GM18502 (cell line): ENCODE data around the gene NEU4.
"Not testable (repeated sequence)": the region's sequence is repeated elsewhere in the genome, so short reads cannot be mapped to it uniquely, and the experiment has no call there.

Experiments
- ATAC-seq: cut with Tn5 transposase; IDR thresholded peaks from one replicate; pipeline ENCODE4 v1.9.1; 2021; ENCODE audit warnings: mild to moderate bottlenecking; ENCODE audit not compliant: unreplicated experiment, poor library complexity

Gene NEU4

DNA sequence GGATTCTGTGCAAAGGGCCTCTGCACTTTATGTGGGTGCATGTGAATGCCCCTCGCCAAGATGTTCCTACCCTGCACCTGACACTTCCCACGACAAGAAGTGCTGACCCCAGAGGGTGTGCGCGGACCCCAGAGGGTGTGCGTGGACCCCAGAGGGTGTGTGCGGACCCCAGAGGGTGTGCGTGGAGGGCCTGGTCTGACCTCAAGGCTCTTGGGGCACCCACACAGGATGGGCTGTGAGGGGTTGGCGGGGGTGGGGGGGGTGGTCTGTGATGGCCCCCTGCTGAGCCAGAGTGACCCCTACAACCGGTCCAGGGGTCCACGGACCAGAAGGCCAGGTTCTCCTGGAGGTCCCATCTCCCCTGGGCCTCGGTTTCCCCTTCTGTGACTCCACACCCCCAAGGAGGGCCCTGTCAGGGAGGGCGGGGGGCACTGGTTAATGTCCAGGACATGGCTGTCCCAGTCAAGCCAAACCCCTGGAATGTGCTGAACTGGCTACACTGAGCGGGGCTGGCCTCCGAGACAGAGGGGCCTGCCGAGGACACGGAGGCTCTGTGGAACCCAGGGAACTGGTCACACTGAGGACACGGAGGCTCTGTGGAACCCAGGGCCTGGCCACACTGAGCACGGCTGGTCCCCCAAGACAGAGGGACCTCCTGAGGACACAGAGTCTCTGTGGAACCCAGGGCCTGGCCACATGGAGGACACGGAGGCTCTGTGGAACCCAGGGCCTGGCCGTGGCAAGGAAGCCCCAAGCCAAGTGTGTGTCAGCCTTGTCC lies 3.1 kb downstream of the NEU4 start:
- ATAC-seq = no peak

DNA sequence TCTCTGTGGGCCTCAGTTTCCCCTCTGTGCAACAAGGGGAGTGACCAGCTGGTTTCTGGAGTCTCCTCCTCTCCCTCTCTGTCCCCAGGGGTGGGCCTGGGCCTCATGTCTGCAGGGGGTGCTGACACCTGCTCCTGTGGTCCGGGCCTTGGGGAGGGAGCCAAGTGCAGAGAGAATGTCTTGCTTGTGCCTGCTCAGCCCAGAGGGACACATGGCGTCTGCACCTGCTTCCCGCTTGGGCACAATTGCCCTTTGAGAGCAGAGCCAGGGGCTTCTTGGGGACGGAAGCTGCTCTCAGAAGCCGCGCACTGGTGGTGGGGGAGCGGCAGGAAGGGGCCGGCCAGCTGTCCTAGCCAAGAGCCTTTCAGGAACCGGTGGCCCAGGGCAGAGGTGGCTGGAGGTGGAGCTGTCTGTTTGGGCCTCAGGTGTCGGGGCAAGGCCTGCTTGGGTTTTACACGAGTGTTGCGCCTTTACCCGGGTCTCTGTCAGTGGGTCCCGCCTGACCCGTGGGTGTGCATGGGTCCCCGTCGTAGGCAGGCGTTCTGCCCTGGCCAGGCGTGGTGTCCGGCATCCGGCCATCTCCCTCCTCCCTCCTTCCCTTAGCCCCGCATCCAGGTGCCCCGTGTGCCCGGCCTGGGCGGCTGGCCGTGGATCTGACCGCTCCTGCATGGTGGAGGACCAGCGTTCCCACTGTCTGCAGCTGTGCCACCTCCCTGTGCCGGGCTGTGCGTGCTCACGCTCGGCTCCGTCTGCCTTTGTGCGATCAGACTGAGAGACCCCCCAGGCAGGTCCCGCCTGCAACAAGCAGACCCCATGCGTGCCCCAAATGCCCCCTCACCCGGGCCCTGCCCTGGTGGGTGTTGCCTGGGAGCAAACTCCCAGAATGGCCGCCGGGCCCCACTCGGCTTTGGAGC lies 4.0 kb downstream of the NEU4 start:
- no peak for ATAC-seq

DNA sequence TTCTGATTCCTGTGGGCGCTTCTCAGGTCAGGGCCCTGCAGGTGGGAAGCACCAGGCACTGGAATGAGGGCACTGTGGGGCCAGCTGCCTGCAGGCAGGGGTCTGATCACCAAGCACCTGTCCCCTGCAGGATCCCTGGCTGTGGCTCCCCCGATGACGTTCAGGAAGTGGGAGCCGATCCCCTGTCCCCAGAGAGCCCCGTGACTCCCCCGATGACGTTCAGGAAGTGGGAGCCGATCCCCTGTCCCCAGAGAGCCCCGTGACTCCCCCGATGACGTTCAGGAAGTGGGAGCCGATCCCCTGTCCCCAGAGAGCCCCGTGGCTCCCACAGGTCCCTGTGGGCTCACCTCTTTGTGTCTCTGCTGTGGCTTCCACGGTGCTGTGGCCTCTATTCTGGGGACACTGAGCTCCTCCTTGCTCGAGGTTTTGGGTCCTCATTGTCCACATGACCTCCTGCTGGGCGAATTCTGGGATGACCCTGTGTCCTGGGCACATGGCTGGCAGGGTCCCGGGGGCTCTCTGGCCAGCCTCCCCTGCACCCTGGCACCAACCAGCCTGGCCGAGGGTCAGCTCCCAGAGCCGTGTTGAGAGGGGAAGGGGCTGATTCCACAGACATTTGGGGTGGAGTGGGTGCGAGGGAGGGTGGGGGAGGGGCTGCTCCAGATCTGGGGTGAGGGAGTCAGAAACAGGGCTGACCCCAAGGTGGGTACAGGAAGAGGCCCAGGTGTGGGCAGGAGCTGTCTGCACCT lies 4.8 kb downstream of the NEU4 start:
- no peak for ATAC-seq

DNA sequence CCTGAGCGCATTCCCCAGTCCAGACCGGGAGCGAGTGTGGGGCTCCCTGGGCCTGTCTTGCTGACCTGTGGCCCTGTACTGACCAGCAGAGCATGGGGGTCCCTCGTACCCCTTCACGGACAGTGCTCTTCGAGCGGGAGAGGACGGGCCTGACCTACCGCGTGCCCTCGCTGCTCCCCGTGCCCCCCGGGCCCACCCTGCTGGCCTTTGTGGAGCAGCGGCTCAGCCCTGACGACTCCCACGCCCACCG lies 5.3 kb downstream of the NEU4 start:
- no peak for ATAC-seq

DNA sequence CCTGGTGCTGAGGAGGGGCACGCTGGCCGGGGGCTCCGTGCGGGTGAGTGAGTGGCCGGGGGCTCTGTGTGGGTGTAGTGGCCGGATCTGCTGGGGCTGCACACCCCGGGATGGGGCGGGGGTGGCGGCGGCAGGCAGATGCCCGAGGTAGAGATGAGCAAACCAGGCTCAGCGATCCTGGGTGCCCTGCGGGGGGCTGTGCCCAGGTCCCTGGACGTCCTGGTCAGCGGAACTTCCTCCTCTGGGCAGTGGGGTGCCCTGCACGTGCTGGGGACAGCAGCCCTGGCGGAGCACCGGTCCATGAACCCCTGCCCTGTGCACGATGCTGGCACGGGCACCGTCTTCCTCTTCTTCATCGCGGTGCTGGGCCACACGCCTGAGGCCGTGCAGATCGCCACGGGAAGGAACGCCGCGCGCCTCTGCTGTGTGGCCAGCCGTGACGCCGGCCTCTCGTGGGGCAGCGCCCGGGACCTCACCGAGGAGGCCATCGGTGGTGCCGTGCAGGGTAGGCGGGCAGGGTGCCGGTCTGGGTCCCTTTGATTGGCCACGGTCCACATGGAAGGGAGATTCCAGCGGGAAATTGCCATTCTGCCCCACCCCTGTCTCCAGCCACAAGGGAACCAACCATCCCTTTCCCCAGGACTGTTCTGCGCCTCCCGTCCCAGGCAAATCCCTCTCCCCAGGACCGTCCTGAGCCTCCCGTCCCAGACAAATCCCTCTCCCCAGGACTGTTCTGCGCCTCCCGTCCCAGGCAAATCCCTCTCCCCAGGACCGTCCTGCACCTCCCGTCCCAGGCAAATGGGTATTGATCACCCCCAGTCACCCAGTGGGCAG lies 5.9 kb downstream of the NEU4 start:
- no peak for ATAC-seq

DNA sequence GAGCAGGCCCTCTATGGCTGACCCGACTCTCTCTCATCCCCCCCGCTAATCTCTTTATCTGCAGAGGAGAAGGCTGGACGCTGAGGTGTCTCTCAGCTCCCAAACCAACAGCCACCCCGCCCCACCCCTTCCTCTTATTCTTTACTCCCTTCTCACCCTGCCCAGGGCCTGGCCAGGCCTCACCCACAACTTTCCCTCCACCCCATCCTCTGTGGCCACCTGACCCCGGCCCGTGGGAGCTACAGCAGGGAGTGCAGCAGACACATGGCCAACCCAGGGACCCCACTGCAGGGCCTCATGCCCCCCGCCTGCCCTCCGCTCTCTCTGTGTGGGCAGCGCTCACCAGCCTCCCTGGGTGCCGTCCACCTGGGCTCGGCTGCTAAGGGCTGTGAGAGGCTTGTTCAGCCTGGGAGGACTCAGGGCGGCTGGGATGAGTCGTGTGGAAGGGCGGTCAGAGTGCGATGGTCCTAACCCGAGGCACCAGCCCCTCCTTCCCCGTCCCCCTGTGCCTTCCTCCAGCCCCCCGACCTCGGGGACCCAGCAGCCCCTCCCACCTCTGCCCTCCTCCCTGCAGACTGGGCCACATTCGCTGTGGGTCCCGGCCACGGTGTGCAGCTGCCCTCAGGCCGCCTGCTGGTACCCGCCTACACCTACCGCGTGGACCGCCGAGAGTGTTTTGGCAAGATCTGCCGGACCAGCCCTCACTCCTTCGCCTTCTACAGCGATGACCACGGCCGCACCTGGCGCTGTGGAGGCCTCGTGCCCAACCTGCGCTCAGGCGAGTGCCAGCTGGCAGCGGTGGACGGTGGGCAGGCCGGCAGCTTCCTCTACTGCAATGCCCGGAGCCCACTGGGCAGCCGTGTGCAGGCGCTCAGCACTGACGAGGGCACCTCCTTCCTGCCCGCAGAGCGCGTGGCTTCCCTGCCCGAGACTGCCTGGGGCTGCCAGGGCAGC lies 6.8 kb downstream of the NEU4 start:
- ATAC-seq = no peak

DNA sequence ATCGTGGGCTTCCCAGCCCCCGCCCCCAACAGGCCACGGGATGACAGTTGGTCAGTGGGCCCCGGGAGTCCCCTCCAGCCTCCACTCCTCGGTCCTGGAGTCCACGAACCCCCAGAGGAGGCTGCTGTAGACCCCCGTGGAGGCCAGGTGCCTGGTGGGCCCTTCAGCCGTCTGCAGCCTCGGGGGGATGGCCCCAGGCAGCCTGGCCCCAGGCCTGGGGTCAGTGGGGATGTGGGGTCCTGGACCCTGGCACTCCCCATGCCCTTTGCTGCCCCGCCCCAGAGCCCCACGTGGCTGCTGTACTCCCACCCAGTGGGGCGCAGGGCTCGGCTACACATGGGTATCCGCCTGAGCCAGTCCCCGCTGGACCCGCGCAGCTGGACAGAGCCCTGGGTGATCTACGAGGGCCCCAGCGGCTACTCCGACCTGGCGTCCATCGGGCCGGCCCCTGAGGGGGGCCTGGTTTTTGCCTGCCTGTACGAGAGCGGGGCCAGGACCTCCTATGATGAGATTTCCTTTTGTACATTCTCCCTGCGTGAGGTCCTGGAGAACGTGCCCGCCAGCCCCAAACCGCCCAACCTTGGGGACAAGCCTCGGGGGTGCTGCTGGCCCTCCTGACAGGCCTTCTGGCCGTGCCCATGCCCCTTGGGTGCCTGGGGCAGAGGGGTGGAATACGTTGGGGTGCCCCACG lies 7.6 kb downstream of the NEU4 start:
- no peak for ATAC-seq

GRCh38 chr2:241817126-241817820 lies 8.3 kb downstream of the NEU4 start:
- no peak for ATAC-seq

- not testable (repeated sequence) for ATAC-seq
These were observed 8.8 kb downstream of the NEU4 start for GRCh38 chr2:241817821-241818215.

GRCh38 chr2:241818229-241818942 lies 9.4 kb downstream of the NEU4 start:
- no peak for ATAC-seq

DNA sequence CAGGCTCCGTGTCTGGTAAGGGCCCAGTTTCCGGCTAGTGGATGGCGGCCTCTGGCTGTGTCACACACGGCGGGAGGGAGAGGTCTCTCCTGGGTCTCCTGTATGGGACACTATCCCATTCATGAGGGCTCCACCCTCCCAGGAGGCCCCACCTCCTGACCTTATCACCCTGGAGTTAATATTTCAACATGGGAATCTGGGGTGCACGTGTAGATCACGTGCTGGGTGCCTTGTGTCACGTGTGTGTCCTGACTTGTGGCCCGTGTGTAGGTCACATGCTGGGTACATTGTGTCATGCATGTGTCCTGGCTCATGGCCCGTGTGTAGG lies 9.9 kb downstream of the NEU4 start:
- no peak for ATAC-seq

DNA sequence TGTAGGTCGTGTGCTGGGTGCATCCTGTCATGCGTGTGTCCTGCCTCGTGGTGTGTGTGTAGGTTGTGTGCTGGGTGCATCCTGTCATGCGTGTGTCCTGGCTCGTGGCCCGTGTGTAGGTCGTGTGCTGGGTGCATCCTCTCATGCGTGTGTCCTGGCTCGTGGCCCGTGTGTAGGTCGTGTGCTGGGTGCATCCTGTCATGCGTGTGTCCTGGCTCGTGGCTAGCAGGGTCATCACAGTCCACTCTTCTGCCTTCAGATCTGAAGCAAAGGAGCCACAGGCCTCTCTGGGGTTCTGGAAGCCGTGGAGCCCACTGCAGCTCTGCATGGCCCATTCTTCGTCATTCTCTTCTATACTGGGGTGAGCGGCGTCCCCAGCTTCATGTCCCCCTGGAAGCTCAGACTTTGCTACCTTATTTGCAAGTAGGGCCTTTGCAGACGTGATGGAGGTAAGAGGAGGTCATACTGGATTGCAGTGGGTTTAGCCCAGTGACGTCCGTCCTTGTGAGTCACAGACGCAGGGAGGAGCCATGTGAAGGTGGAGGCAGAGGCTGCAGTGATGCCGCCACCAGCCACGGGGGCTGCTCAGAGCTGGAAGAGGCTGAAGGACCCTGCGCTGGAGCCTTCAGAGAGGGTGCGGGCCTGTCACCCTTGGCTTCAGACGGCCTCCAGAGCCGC lies 11.1 kb downstream of the NEU4 start:
- not testable (repeated sequence) for ATAC-seq

GRCh38 chr2:241820625-241821384 lies 11.8 kb downstream of the NEU4 start:
- ATAC-seq = no peak

- no peak for ATAC-seq
These were observed 12.7 kb downstream of the NEU4 start for GRCh38 chr2:241821460-241822263.

DNA sequence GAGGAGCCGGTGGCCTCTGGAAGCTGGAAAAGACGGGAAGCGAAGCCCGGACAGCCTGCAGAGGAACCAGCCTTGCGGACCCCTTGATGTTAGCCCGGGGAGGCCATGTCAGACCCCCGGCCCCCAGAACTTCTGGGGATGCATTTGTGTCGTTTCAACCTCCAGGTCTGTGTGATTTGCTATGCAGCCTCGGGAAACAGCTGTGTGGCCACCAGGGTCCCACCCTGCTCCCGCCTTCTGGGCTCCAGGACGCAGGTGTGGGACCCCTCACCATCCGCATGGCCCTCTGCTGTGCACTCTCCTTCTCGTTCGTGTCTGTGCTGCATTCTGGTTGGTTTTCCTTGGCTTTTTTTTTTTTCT lies 13.3 kb downstream of the NEU4 start:
- no peak for ATAC-seq
